Heart left ventricle (tissue), 13 donors: Measurements from ENCODE around the gene TMEM50A.
"Not testable (repeated sequence)": the region's sequence is repeated elsewhere in the genome, so short reads cannot be mapped to it uniquely, and the experiment has no call there.

Source experiments
- POLR2A ChIP-seq, 2 donors: fragments of 450-650 bp; IDR thresholded peaks; one replicate each; pipeline ENCODE4 v1.6.1; 2017; ENCODE audit warnings: antibody characterized with exemption in 2 of 2, mild to moderate bottlenecking in 2 of 2, moderate library complexity in 2 of 2
- TF ChIP-seq, protein P1 (sequence below), 12 donors: fragments of 200-600 bp; sonication (generic) in 4 of 12; IDR thresholded peaks; one replicate each; pipeline versions ENCODE4 v1.5.0 to v1.8.0; 2018 to 2022; ENCODE audit warnings: antibody characterized with exemption in 12 of 12, mild to moderate bottlenecking in 5 of 12
- donor health status: ischemic (EF 13 %, LVEDD 7.1; RV severe dilation, severe dysfunction).
- donor health status: DM: no; HTN: yes; CAD: no.
- donor health status: DM: no; HTN: no; CAD: no.
- donor health status: ischemic (EF 25% LVEDD 6.9; RV normal size, moderate dysfunction).
- donor health status: ischemic (EF 25% LVEDD 5.7; RV mildly dilated, moderate dysfunction).
- donor health status: ischemic (EF 35%, LVEDD 5.7; RV mildly dilated, moderate dysfunction).
- donor health status: nonischemic (EF 11% LVEDD 7.7; RV severe dilation, severe dysfunction).
- donor health status: DM: yes; HTN: yes; CAD: no.
- donor health status: PGD.
- donor health status: ischemic (EF 29% LVEDD 5.4; RV normal size, mild dysfunction).
- donor health status: nonischemic (EF 23%, LVEDD 6.1; RV moderate dilation, normal function).

DNA sequence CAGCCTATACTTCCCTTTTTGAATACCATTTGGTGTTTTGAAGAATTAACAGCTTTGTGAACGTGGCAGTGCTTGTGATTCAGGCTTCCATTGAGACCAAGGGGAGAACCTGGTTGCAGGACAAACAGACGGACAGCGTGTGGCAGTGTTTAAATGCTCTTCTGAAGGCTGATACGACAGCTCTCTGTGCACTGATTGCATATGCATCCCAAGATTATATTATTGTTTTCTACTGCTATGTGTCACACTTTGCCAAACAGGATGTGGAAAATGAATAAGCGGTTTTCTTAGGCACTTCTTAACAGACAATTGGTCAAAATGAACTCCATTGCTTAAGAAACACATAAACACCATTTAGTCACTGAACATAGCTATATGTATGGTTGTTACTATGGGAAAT, 8.2 kb upstream of the TMEM50A start:
- TF ChIP-seq POLR2A (IDR thresholded peaks at IDR 0.05), result not testable (repeated sequence)
- TF ChIP-seq, protein P1, sequence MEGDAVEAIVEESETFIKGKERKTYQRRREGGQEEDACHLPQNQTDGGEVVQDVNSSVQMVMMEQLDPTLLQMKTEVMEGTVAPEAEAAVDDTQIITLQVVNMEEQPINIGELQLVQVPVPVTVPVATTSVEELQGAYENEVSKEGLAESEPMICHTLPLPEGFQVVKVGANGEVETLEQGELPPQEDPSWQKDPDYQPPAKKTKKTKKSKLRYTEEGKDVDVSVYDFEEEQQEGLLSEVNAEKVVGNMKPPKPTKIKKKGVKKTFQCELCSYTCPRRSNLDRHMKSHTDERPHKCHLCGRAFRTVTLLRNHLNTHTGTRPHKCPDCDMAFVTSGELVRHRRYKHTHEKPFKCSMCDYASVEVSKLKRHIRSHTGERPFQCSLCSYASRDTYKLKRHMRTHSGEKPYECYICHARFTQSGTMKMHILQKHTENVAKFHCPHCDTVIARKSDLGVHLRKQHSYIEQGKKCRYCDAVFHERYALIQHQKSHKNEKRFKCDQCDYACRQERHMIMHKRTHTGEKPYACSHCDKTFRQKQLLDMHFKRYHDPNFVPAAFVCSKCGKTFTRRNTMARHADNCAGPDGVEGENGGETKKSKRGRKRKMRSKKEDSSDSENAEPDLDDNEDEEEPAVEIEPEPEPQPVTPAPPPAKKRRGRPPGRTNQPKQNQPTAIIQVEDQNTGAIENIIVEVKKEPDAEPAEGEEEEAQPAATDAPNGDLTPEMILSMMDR (IDR thresholded peaks at IDR 0.05), result peak in 5 of 12 donors; percentile 6 to 34 (median 16)
